ENCODE measurements around the gene NFAT5. TPM values are rescaled to one million over a fixed set of nuclear protein-coding genes. Genes with fewer than 3 reads are reported as not detected.

The NFAT5 gene
- polyA plus RNA-seq, 2 of the 4 experiments (the other 2 are of a cell fraction), result 9.5 to 45.1 TPM

GRCh38 chr16:69720822-69721430, 155.2 kb downstream of the NFAT5 start:
- Histone ChIP-seq H3K9me3 (no peaks in the 10 kb centered on the region), H3K4me3 (0 out of 3 replicates have a peak overlapping the region, but pooled peaks have one; percentile 14), H3K4me2 (peak overlapping the region; percentile 93), H3K27ac (peak overlapping the region in 1 of 2 experiments; percentile 95; a peak in 3 of 6 replicates), H3K4me1 (peaks cover 45% of the 10 kb centered on the region)
- no peak for DNase-seq (ENCODE audit: low read depth in 1 of 2, low spot score in 1 of 2)
- FAIRE-seq, result no peak
- CTCF ChIA-PET, result interaction anchor here (1.3 to 18.6 kb wide), 3 partner anchors 8 to 35 kb away, joined by 7 to 160 read pairs (median 51); partner anchors contain the start of gene NOB1
- no peak for ATAC-seq
- TF ChIP-seq JUN (IDR thresholded peaks at IDR 0.05), result 0 out of 5 replicates have a peak, but pooled peaks of 1 of the 2 experiments have one; percentile 15
- no peak for TF ChIP-seq REST (IDR thresholded peaks at IDR 0.05)
- TF ChIP-seq FOXS1 (CRISPR knock-in tag; IDR thresholded peaks at IDR 0.05), result no peak
- TF ChIP-seq ZSCAN20 (CRISPR knock-in tag; IDR thresholded peaks at IDR 0.05), result no peak
- TF ChIP-seq HOXA7 (CRISPR knock-in tag; IDR thresholded peaks at IDR 0.05), result no peak
- 87% methylated on average over 10 of the region's 10 CpGs for WGBS (ENCODE audit: missing lambda C conversion rate)
- POLR2A ChIA-PET, result interaction anchor here (0.5 kb wide), 1 partner anchor 197 kb away, joined by 3 read pairs; no protein-coding TSS in a partner anchor

GRCh38 chr16:69721441-69721957, 155.7 kb downstream of the NFAT5 start:
- 78% methylated on average over 6 of the region's 6 CpGs for WGBS (ENCODE audit: missing lambda C conversion rate)
- DNase-seq (ENCODE audit: low read depth in 1 of 2, low spot score in 1 of 2), result no peak
- ChIA-PET CTCF (interaction anchor here (1.3 to 18.6 kb wide), 3 partner anchors 8 to 34 kb away, joined by 7 to 160 read pairs (median 51); partner anchors contain the start of gene NOB1), POLR2A (interaction anchor here (0.5 kb wide), 1 partner anchor 197 kb away, joined by 3 read pairs; no protein-coding TSS in a partner anchor)
- peak overlapping the region; percentile 7 to 95; a peak in 3 of 6 replicates for H3K27ac ChIP-seq
- no peak for FAIRE-seq
- H3K4me3 ChIP-seq, result peak overlapping the region; percentile 77; the same call in 2 of the 3 replicates
- peaks cover 45% of the 10 kb centered on the region for H3K4me1 ChIP-seq
- H3K4me2 ChIP-seq, result peak overlapping the region; percentile 93
- TF ChIP-seq TP53 (CRISPR knock-in tag; IDR thresholded peaks at IDR 0.05) (no peak), CHD4 (IDR thresholded peaks at IDR 0.05; ENCODE audit: borderline replicate concordance) (peak; percentile 66; the same call in 1 of the 2 replicates), CBX2 (IDR thresholded peaks at IDR 0.05; ENCODE audit: borderline replicate concordance, low read depth) (no peak), ELK1 (IDR thresholded peaks at IDR 0.05; ENCODE audit: low read depth, low read length) (no peak), PBX3 (IDR thresholded peaks at IDR 0.05) (no peak), POLR2A (IDR thresholded peaks at IDR 0.05; ENCODE audit: low read length) (no peak), RNF2 (IDR thresholded peaks at IDR 0.05; ENCODE audit: borderline replicate concordance, low read depth) (no peak), KDM1A (IDR thresholded peaks at IDR 0.05; ENCODE audit: low read depth) (peak; percentile 53; the same call in 1 of the 2 replicates), NPAS2 (CRISPR knock-in tag; IDR thresholded peaks at IDR 0.05; ENCODE audit: borderline replicate concordance) (no peak), SMC3 (IDR thresholded peaks at IDR 0.05) (no peak), CEBPB (IDR thresholded peaks at IDR 0.05) (no peak), HDAC2 (IDR thresholded peaks at IDR 0.05) (peak; percentile 60; the same call in 1 of the 2 replicates), ZSCAN20 (CRISPR knock-in tag; IDR thresholded peaks at IDR 0.05) (no peak)
- ATAC-seq, result no peak
- no peaks in the 10 kb centered on the region for H3K9me3 ChIP-seq
